Testis (tissue), 2 donors: ENCODE measurements around the gene NUP153.

ENCODE experiments used
- CTCF ChIP-seq, 3 experiments: fragments of 450-650 bp in 2 of 3; fragments of 200-600 bp in 1 of 3; sonication (generic) in 1 of 3; IDR thresholded peaks; one replicate each; pipeline ENCODE4 v1.5.1; 2016 to 2019; ENCODE audit warnings: antibody characterized with exemption in 3 of 3, mild to moderate bottlenecking in 2 of 3, moderate library complexity in 1 of 3
- POLR2A ChIP-seq: fragments of 450-650 bp; IDR thresholded peaks from one replicate; pipeline ENCODE4 v1.6.1; 2017; ENCODE audit warnings: antibody characterized with exemption, mild to moderate bottlenecking, moderate library complexity

- TF ChIP-seq POLR2A (no peak), CTCF (IDR thresholded peaks at IDR 0.05) (no peak)
Observed at GRCh38 chr6:17591287-17591686, 115.4 kb downstream of the NUP153 start.
